GM21515 (cell line): ENCODE results near the gene MARCKSL1.
"Not testable (repeated sequence)": the region's sequence is repeated elsewhere in the genome, so short reads cannot be mapped to it uniquely, and the experiment has no call there.

Experiments
- ATAC-seq: cut with Tn5 transposase; IDR thresholded peaks from one replicate; pipeline ENCODE4 v1.9.1; 2021; ENCODE audit not compliant: unreplicated experiment

The MARCKSL1 gene

GRCh38 chr1:32334274-32334861 lies 1.7 kb downstream of the MARCKSL1 start:
- ATAC-seq: no peak

- no peak for ATAC-seq
These were observed 2.6 kb downstream of the MARCKSL1 start for GRCh38 chr1:32333251-32333963.

DNA sequence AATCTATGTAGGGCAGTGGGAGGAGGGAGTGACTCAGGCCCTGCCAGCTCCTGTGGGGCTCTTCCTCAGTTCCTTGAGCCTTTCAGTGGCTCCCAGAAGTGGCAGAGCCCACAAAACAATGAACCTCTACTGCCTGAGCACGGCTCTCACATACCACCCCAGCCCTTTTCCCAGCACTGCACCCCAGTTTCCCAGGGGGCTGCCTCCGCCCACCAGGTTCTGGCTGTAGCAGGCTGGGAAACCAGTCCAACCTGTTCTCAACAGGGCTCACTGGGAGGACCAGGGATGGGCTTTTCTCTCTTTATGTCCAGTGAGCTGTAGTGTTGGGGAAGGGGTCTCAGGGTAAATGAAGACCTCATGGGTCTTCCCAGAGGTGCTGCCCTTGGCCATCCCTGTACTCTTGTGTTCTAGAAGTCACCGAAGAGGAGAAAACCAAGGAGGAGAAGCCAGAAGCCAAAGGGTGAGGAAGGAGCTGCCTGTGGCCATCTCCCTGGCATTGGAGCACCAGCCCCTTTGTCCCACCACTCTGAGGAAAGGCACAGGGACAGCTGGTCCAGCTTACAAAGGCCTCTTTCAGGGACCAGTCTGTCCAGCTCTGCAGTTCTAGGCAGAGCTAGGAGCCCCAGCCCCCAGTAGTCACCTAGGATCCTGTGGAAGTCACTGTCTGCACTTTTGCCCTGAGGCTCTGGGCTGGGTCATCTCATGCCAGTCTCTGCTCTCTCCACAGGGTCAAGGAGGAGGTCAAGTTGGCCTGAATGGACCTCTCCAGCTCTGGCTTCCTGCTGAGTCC lies 3.5 kb downstream of the MARCKSL1 start:
- no peak for ATAC-seq

DNA sequence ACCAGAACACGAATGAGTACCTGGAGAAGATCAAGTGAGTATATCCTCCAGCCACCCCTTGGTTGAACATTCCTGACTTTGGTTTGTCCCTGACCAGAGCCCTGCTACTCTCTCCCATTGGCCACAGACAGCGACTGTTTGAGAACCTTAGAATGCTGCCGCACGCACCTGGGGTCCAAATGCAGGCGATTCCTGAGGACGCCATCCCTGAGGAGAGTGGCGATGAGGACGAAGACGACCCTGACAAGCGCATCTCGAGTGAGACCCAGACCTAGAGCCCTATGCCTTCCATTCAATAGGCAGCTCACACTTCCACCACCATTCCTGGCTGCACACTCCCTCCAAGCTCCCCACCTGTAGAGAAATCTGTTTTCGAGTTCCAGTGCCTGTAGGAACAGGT lies 4.5 kb downstream of the MARCKSL1 start:
- ATAC-seq: no peak

DNA sequence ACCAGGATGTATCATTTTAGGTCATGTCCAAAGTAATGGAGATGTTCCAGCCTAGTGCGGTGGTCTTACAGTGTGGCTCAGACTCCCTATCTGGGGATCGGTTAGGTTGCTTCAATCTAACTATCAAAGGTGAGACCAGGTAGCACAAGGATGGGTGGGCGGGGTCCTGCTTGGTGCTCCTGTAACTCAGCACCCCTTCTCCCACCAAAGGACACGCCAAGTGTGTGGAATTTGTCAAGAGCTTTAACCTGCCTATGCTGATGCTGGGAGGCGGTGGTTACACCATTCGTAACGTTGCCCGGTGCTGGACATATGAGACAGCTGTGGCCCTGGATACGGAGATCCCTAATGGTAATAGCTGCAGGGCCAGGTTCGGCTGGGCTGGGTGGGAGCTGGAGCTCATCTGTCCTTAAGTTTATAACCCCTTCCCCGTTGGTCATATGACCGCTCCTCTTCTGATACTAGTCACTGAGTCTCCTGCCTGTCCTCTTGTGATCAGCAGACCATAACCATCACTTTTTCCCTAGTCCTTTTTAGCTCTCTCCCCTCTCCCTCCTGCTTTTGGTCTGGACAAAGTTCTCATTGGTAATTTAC lies 5.4 kb downstream of the MARCKSL1 start:
- no peak for ATAC-seq

- no peak for ATAC-seq
These were observed 6.0 kb downstream of the MARCKSL1 start for GRCh38 chr1:32329931-32330466.

- no peak for ATAC-seq
These were observed 8.8 kb downstream of the MARCKSL1 start for GRCh38 chr1:32327204-32327603.

DNA sequence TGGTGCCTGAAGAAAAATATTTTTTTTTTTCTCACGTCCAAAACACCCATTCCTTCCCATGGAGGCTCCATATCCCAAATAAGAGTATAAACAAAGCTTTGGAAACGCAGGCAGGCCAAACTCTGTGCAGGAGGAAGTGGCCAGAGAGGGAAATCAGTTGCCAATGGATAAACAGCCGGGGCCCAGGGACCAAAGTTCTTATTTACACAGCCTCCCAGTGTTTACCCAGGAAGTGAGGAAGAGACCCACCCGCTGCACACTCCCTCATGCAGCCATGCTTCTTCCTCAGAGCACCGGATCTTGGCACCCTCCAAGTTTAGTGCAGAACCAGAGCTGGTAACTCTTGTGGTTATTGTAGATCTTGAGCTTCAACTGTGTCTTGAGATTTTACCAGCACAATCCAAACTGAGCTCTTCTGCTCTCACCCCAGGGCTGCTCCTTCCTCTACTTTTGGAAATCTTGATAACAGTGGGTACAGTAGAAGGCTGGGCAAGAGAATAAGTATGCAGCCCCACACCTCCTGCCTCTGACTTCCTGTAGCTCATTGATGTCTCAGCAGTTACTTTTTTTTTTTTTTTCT lies 14.2 kb downstream of the MARCKSL1 start:
- ATAC-seq: no peak

GRCh38 chr1:32318127-32318869 lies 17.7 kb downstream of the MARCKSL1 start:
- ATAC-seq: no peak

DNA sequence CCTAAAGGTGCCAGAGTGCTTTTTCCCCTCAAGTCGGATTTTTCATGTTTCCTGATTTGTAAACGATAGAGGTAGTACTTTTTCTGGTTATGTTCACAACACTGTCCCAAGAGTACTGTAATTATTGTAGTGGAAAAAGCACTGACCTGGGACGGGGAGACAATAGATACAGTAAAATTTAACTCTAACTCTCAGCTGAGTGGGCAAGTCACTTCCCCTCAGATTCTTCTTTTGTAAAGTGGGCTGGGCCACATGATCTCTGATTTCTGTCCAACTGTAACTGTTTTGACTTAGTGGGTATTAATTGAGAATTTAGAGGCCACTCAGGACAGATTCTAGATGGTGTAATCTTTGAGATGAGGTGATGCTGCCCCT lies 19.1 kb downstream of the MARCKSL1 start:
- ATAC-seq: peak; percentile 18

DNA sequence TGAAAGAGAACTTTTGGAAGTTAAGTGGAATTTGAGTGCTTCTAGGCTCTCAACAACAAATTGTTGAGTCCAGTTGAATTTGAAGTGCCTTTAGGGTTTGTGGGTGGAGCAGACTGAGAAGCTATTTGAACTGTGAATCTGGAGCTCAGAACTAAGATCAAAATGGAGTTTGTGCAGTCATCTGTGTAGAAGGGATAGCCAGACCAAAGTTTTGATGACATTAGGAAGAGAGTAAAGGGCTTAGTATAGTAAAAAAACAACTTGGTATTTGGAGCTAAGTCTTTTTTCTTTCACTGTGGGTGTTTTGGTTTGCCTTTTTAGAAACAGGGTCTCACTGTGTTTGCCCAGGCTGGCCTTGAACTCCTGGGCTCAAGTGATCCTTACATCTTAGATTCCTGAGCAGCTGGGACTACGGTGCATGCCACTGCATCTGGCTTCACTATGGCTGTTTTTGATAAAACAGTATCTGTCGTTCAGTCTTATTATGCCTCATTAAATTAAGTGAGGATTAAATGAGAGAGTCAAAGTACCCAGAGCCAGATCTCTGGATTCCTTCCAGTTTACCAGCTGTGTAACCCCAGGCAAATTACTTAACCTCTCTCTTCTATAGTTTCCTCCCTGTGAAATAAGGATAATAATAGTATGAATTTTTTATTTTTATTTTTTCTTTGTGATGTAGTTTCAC lies 24.2 kb downstream of the MARCKSL1 start:
- ATAC-seq: no peak

GRCh38 chr1:32309960-32310359 lies 26.1 kb downstream of the MARCKSL1 start:
- no peak for ATAC-seq

DNA sequence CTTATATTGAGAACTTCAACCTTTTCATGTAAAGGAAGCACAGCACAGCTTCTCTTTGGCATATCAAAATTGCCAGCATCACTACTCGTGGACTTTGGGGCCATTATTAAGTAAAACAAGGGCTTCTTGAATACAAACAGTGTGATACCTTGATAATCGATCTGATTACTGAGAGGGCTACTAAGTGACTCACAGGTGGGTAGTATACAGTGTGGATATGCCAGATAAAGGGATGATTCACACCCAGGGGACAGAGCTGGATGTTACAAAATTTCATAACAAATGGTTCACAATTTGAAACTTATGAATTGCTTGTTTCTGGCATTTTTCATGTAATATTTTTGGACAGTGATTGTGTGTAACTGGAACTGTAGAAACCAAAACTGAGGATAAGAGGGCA lies 28.7 kb downstream of the MARCKSL1 start:
- ATAC-seq: no peak

DNA sequence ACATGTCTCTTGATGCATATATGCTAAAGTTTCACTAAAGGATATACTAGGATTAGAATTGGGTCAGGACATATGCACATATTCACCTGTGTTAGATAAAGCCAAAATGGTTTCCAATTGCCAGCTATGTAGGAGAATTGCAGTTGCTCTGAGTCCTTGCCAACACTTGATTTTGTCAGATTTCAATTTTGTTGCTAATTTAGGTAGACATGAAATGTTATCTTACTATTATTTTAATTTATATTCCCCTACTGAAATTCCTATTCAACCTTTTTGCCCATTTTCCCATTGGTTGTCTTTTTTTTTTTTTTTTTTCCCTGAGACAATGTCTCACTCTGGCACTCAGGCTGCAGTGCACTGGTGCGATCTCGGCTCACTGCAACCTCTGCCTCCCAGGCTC lies 30.7 kb downstream of the MARCKSL1 start:
- no peak for ATAC-seq

- ATAC-seq: no peak
These were observed 31.9 kb downstream of the MARCKSL1 start for GRCh38 chr1:32303997-32304622.

DNA sequence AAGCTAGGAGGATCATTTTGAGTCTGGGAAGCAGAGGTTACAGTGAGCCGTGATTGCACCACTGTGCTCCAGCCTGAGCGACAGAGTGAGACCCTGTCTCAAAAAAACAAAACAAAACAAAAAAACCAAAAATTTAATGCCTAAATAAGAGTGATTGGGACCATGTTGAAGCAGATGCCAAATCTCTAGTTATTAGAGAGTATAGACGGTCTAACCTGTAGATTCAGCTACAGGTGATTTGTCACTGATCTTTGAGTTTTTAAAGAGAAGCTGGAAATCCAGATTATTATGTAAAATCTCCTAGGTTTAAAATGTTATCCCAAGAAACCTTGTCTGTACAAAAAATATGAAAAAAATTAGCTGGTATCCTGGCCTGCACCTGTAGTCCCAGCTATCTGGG lies 32.7 kb downstream of the MARCKSL1 start:
- no peak for ATAC-seq

GRCh38 chr1:32299327-32299726 lies 36.7 kb downstream of the MARCKSL1 start:
- no peak for ATAC-seq

DNA sequence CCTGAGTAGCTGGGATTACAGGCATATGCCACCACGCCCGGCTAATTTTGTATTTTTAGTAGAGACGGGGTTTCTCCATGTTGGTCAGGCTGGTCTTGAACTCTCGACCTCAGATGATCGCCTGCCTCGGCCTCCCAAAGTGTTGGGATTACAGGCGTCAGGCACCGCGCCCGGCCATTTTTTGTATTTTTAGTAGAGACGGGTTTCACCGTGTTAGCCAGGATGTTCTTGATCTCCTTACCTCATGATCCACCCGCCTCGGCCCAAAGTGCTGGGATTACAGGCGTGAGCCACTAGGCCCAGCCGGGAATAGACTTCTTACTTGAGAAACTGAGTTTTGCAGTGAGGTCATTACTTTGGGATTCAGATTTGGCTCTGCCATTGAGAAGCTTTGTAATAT lies 37.8 kb downstream of the MARCKSL1 start:
- not testable (repeated sequence) for ATAC-seq
